Measurements from ENCODE around the gene THEM5.

DNA sequence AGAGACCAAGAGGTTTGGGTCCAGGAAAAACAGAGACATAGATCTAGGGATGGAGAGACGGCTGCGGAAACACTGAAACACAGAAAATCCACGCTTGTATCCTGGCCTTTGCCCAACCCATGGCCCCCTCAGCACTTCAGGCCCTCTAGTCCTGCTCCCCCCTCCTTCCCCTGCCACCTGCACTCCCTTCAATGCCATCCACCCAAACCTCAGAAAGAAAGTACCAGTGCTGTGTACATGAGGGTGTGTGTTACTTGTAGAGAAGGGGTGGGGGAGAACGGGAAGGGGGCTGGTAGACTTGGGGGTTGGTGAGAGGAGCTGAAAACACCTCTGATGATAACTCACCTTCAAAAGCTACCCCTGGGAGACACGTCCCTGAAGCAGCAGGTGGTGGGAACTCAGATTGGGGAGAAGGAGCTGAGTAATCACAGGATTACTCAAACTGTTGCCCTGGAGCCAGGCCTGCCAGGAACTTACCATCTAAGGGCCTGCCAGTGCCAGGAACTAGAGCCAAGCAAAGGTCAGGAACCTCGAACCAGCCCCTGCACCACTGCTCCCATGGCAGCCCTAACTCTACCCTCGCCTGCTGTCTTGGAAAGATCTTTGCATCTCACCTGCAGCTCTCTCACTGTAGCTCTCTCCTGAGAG lies 33.4 kb downstream of the THEM5 start:
- TF ChIP-seq, protein P1, sequence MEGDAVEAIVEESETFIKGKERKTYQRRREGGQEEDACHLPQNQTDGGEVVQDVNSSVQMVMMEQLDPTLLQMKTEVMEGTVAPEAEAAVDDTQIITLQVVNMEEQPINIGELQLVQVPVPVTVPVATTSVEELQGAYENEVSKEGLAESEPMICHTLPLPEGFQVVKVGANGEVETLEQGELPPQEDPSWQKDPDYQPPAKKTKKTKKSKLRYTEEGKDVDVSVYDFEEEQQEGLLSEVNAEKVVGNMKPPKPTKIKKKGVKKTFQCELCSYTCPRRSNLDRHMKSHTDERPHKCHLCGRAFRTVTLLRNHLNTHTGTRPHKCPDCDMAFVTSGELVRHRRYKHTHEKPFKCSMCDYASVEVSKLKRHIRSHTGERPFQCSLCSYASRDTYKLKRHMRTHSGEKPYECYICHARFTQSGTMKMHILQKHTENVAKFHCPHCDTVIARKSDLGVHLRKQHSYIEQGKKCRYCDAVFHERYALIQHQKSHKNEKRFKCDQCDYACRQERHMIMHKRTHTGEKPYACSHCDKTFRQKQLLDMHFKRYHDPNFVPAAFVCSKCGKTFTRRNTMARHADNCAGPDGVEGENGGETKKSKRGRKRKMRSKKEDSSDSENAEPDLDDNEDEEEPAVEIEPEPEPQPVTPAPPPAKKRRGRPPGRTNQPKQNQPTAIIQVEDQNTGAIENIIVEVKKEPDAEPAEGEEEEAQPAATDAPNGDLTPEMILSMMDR (IDR thresholded peaks at IDR 0.05), result no peak
- no peak for TF ChIP-seq POLR2A (IDR thresholded peaks at IDR 0.05)

Data from Peyer's patch (tissue), 4 donors.